Measurements from ENCODE around the gene ZKSCAN2.

- TF ChIP-seq CTCF (IDR thresholded peaks at IDR 0.05; ENCODE audit: low read depth, low read length, missing input control): no peak
- peak; percentile 23 for TF ChIP-seq SP1 (IDR thresholded peaks at IDR 0.05)
- TF ChIP-seq EGR1 (IDR thresholded peaks at IDR 0.05; ENCODE audit: low read depth in 2 of 2): no peak
- no peak for TF ChIP-seq REST (IDR thresholded peaks at IDR 0.05)
- no peak for TF ChIP-seq RAD21 (IDR thresholded peaks at IDR 0.05)
- TF ChIP-seq FOXA1 (IDR thresholded peaks at IDR 0.05): no peak
- no peak for TF ChIP-seq YY1 (IDR thresholded peaks at IDR 0.05)
- no peak for TF ChIP-seq JUND (IDR thresholded peaks at IDR 0.05)
Measured at GRCh38 chr16:25257470-25257955, at the start of gene ZKSCAN2.
